SK-N-SH (cell line): ENCODE measurements around the gene RASGRF1. TPM values are rescaled to one million over a fixed set of nuclear protein-coding genes. Genes with fewer than 3 reads are reported as not detected.

Experiments
- CTCF ChIA-PET: fragments of 300-600, 350-600 bp; formaldehyde crosslinking; extraction: SDS; loops from one replicate; lab custom pipeline; 2021; lab: Yijun Ruan, JAX
- POLR2A ChIA-PET: fragments of 350-600 bp; sonication (Branson Sonifier 250); formaldehyde crosslinking; extraction: SDS; loops from one replicate; lab custom pipeline; 2020; ENCODE audit warnings: antibody characterized with exemption, inconsistent platforms; lab: Yijun Ruan, JAX
- DNase-seq: peaks from one replicate; pipeline ENCODE4 v3.0.0; 2012
- H2AFZ ChIP-seq: fragments of 200-600 bp; sonication (generic); 2 replicates; pipeline ENCODE4 v1.8.1; 2016; ENCODE audit warnings: antibody characterized with exemption, mild to moderate bottlenecking, low read depth
- H3F3A ChIP-seq: fragments of 200-600 bp; sonication (generic); replicated peaks from 2 replicates; pipeline ENCODE3; 2016; ENCODE audit warnings: antibody characterized with exemption, mild to moderate bottlenecking; ENCODE audit not compliant: insufficient read depth
- H3K27ac ChIP-seq, 2 experiments: fragments of 200-500 bp in 1 of 2; fragments of 200-600 bp in 1 of 2; sonication (Bioruptor generic) in 1 of 2; sonication (generic), shearing (Covaris generic) in 1 of 2; 2 replicates each; pipeline versions ENCODE4 v1.5.1 to v1.6.1; 2014 to 2016; ENCODE audit warnings: low read depth in 2 of 2, inconsistent platforms in 1 of 2, low read length in 1 of 2, mild to moderate bottlenecking in 1 of 2, mixed read lengths in 1 of 2
- H3K27me3 ChIP-seq: fragments of 200-600 bp; sonication (generic), shearing (Covaris generic); 2 replicates; pipeline ENCODE4 v1.6.1; 2016; ENCODE audit warnings: mixed run types; ENCODE audit not compliant: insufficient read depth
- H3K36me3 ChIP-seq, 2 experiments: fragments of 200-500 bp in 1 of 2; fragments of 200-600 bp in 1 of 2; sonication (Bioruptor generic) in 1 of 2; sonication (generic) in 1 of 2; replicated peaks in 1 of 2; 2 replicates each; pipeline versions ENCODE3 to v1.5.1; 2014 to 2016; ENCODE audit warnings: low read length in 1 of 2, mild to moderate bottlenecking in 1 of 2; ENCODE audit not compliant: insufficient read depth in 2 of 2, control insufficient read depth in 1 of 2
- H3K4me1 ChIP-seq, 2 experiments: fragments of 200-500 bp in 1 of 2; fragments of 200-600 bp in 1 of 2; sonication (Bioruptor generic) in 1 of 2; sonication (generic), shearing (Covaris generic) in 1 of 2; 2 replicates each; pipeline versions ENCODE4 v1.5.1 to v1.6.1; 2014 to 2016; ENCODE audit warnings: low read depth in 1 of 2, low read length in 1 of 2, mixed run types in 1 of 2; ENCODE audit not compliant: insufficient read depth in 2 of 2, control insufficient read depth in 1 of 2
- H3K4me2 ChIP-seq: fragments of 200-600 bp; sonication (generic), shearing (Covaris generic); 2 replicates; pipeline ENCODE4 v1.6.1; 2017; ENCODE audit warnings: mixed run types
- H3K4me3 ChIP-seq, 2 experiments: fragments of 200-500 bp in 1 of 2; fragments of 200-600 bp in 1 of 2; sonication (Bioruptor generic) in 1 of 2; sonication (generic), shearing (Covaris generic) in 1 of 2; 2 replicates each; pipeline versions ENCODE4 v1.5.1 to v1.8.1; 2014 to 2016; ENCODE audit warnings: low read depth in 2 of 2, inconsistent platforms in 1 of 2, low read length in 1 of 2, mild to moderate bottlenecking in 1 of 2, mixed read lengths in 1 of 2, moderate library complexity in 1 of 2
- H3K79me2 ChIP-seq: fragments of 200-600 bp; sonication (generic); 2 replicates; pipeline ENCODE4 v1.8.1; 2017; ENCODE audit warnings: mild to moderate bottlenecking; ENCODE audit not compliant: insufficient read depth
- H3K9ac ChIP-seq: fragments of 200-600 bp; sonication (generic); 2 replicates; pipeline ENCODE4 v1.6.1; 2017; ENCODE audit warnings: mixed run types
- H3K9me2 ChIP-seq: fragments of 200-600 bp; sonication (generic); 2 replicates; pipeline ENCODE4 v1.6.1; 2017; ENCODE audit warnings: mixed run types
- H3K9me3 ChIP-seq: fragments of 200-600 bp; sonication (generic); 2 replicates; pipeline ENCODE4 v1.6.1; 2017; ENCODE audit warnings: mixed run types, mild to moderate bottlenecking, moderate library complexity
- H4K20me1 ChIP-seq: fragments of 200-600 bp; sonication (generic); 2 replicates; pipeline ENCODE4 v1.6.1; 2017; ENCODE audit warnings: mild to moderate bottlenecking, mixed run types; ENCODE audit not compliant: insufficient read depth
- CHD2 ChIP-seq: fragments of 150-350 bp; IDR thresholded peaks from 2 replicates; pipeline ENCODE4 v1.6.1; 2018; ENCODE audit warnings: low read length; ENCODE audit not compliant: partially characterized antibody
- CTCF ChIP-seq: fragments of 200-600 bp; sonication (generic); IDR thresholded peaks from 2 replicates; pipeline ENCODE4 v1.6.1; 2017; ENCODE audit warnings: antibody characterized with exemption, mild to moderate bottlenecking, moderate library complexity
- FOXJ3 ChIP-seq: sonication (generic); formaldehyde crosslinking; IDR thresholded peaks from 2 replicates; pipeline ENCODE4 v1.5.1; 2020; ENCODE audit warnings: mild to moderate bottlenecking, missing genetic modification reagents
- FOXM1 ChIP-seq: IDR thresholded peaks from 2 replicates; pipeline ENCODE4 v1.4.0; 2012; ENCODE audit warnings: low read depth, mild to moderate bottlenecking
- GABPA ChIP-seq: IDR thresholded peaks from 2 replicates; pipeline ENCODE4 v1.4.0; 2012; ENCODE audit warnings: low read depth, mild to moderate bottlenecking
- GATA2 ChIP-seq: sonication (generic); formaldehyde crosslinking; IDR thresholded peaks from 2 replicates; pipeline ENCODE4 v1.5.0; 2020; ENCODE audit warnings: mild to moderate bottlenecking, missing genetic modification reagents
- IRF3 ChIP-seq: fragments of 150-350 bp; IDR thresholded peaks from 2 replicates; pipeline ENCODE4 v1.6.1; 2016; ENCODE audit warnings: mild to moderate bottlenecking, low read depth, low read length
- JUND ChIP-seq: IDR thresholded peaks from 2 replicates; pipeline ENCODE4 v1.4.0; 2012
- MAX ChIP-seq: IDR thresholded peaks from 2 replicates; pipeline ENCODE4 v1.4.0; 2012; ENCODE audit warnings: low read depth
- MEF2A ChIP-seq: IDR thresholded peaks from 2 replicates; pipeline ENCODE4 v1.4.0; 2012; ENCODE audit warnings: low read depth, borderline replicate concordance
- NFIC ChIP-seq: IDR thresholded peaks from 2 replicates; pipeline ENCODE4 v1.4.0; 2012; ENCODE audit warnings: borderline replicate concordance
- NRF1 ChIP-seq: IDR thresholded peaks from 2 replicates; pipeline ENCODE4 v1.6.1; 2012; ENCODE audit warnings: low read depth, mild to moderate bottlenecking, low read length
- PBX3 ChIP-seq: IDR thresholded peaks from 2 replicates; pipeline ENCODE4; 2012
- RAD21 ChIP-seq: IDR thresholded peaks from 2 replicates; pipeline ENCODE4 v1.6.1; 2012; ENCODE audit warnings: mild to moderate bottlenecking, low read length
- RCOR1 ChIP-seq: fragments of 150-350 bp; IDR thresholded peaks from 2 replicates; pipeline ENCODE4 v1.6.1; 2017; ENCODE audit warnings: antibody characterized with exemption, low read length
- TCF12 ChIP-seq: IDR thresholded peaks from 2 replicates; pipeline ENCODE4 v1.4.0; 2012
- TEAD4 ChIP-seq: IDR thresholded peaks from 2 replicates; pipeline ENCODE4 v1.4.0; 2012; ENCODE audit warnings: mild to moderate bottlenecking, borderline replicate concordance; ENCODE audit not compliant: insufficient read depth
- YY1 ChIP-seq: IDR thresholded peaks from 2 replicates; pipeline ENCODE4 v1.4.0; 2012; ENCODE audit warnings: low read depth, mild to moderate bottlenecking
- ZBTB33 ChIP-seq: IDR thresholded peaks from 2 replicates; pipeline ENCODE4 v1.4.0; 2012; ENCODE audit warnings: low read depth, borderline replicate concordance
- WGBS: methylation state at CpG from one replicate; pipeline ENCODE4 v1.1.6; 2017; ENCODE audit warnings: low lambda C conversion rate; 5-methylcytosine and 5-hydroxymethylcytosine counted together
- polyA plus RNA-seq, 3 experiments: library from polyadenylated mRNA; depleted of rRNA; stranded (reverse); fragments of >200 nt; gene quantifications; 2 replicates each; pipeline ENCODE4 v1.2.3, GENCODE V29; 2012

The RASGRF1 gene
- polyA plus RNA-seq, 1 of the 3 experiments (the other 2 are of a cell fraction), result 0.10 TPM

GRCh38 chr15:79017953-79018352 is 72.6 kb downstream of the RASGRF1 start:
- no peak overlapping the region for H3K9ac ChIP-seq
- DNase-seq, result no peak
- no peaks in the 10 kb centered on the region for H3K79me2 ChIP-seq
- H3K4me3 ChIP-seq, result no peak overlapping the region
- ChIA-PET POLR2A (no interaction called here), CTCF (interaction anchor here (2.3 kb wide), 2 partner anchors 10 to 166 kb away, joined by 5 to 10 read pairs; no protein-coding TSS in a partner anchor)
- no peak overlapping the region for H2AFZ ChIP-seq
- no peaks in the 10 kb centered on the region for H3K9me2 ChIP-seq
- no peaks in the 10 kb centered on the region for H3F3A ChIP-seq
- no peak overlapping the region for H3K4me2 ChIP-seq
- H3K27me3 ChIP-seq, result peaks cover 4% of the 10 kb centered on the region; the same call in 1 of the 2 replicates
- no peaks in the 10 kb centered on the region for H3K9me3 ChIP-seq
- no peaks in the 10 kb centered on the region for H3K4me1 ChIP-seq
- WGBS, result 77% methylated on average over 5 of the region's 7 CpGs
- TF ChIP-seq NRF1 (no peak), TEAD4 (no peak), MAX (no peak), YY1 (no peak), CTCF (no peak), RAD21 (no peak), TCF12 (no peak), GABPA (no peak), IRF3 (no peak), PBX3 (no peak), FOXJ3 (CRISPR knock-in tag) (no peak)
- no peaks in the 10 kb centered on the region for H3K36me3 ChIP-seq
- no peak overlapping the region for H3K27ac ChIP-seq
- no peaks in the 10 kb centered on the region for H4K20me1 ChIP-seq

- POLR2A ChIA-PET, result no interaction called here
- DNase-seq, result no peak
- TF ChIP-seq RAD21, result no peak
- no peak for TF ChIP-seq JUND
- no peak for TF ChIP-seq CHD2
- TF ChIP-seq RCOR1, result no peak
- TF ChIP-seq ZBTB33, result no peak
- no peak for TF ChIP-seq TCF12
- TF ChIP-seq FOXM1, result no peak
- no peak for TF ChIP-seq CTCF
- TF ChIP-seq FOXJ3 (CRISPR knock-in tag), result no peak
- TF ChIP-seq NRF1, result no peak
- no peak for TF ChIP-seq MEF2A
- TF ChIP-seq NFIC, result no peak
- TF ChIP-seq GATA2 (CRISPR knock-in tag), result no peak
Measured at GRCh38 chr15:79016527-79017170, 73.9 kb downstream of the RASGRF1 start.

More at GRCh38 chr15:79016527-79017170, 73.9 kb downstream of the RASGRF1 start:
- Histone ChIP-seq H3K4me1 (no peaks in the 10 kb centered on the region), H2AFZ (no peak overlapping the region), H3K36me3 (no peaks in the 10 kb centered on the region), H3K4me2 (no peak overlapping the region), H3K79me2 (no peaks in the 10 kb centered on the region), H3F3A (no peaks in the 10 kb centered on the region), H4K20me1 (no peaks in the 10 kb centered on the region), H3K27me3 (peaks cover 11% of the 10 kb centered on the region), H3K27ac (no peak overlapping the region), H3K9ac (no peak overlapping the region), H3K4me3 (no peak overlapping the region), H3K9me3 (no peaks in the 10 kb centered on the region), H3K9me2 (no peaks in the 10 kb centered on the region)
- 39% methylated on average over 8 of the region's 10 CpGs for WGBS
- CTCF ChIA-PET, result interaction anchor here (0.9 to 2.3 kb wide), 4 partner anchors 10 to 168 kb away, joined by 3 to 7 read pairs (median 4); no protein-coding TSS in a partner anchor
